Parathyroid adenoma (tissue), 2 donors: ENCODE measurements around the gene PPAN.

Experiments used
- H2AFZ ChIP-seq: fragments of 300-600 bp; sonication (generic); one replicate; pipeline ENCODE4 v1.7.0; 2017; ENCODE audit warnings: antibody characterized with exemption, mild to moderate bottlenecking
- H3K27ac ChIP-seq: fragments of 300-600 bp; sonication (generic); one replicate; pipeline ENCODE4 v1.7.0; 2017
- H3K27me3 ChIP-seq: fragments of 300-600 bp; sonication (generic); one replicate; pipeline ENCODE4 v1.7.0; 2017; ENCODE audit warnings: low read length; ENCODE audit not compliant: control insufficient read depth, insufficient read depth
- H3K36me3 ChIP-seq: fragments of 300-600 bp; sonication (generic); one replicate; pipeline ENCODE4 v1.7.0; 2017; ENCODE audit warnings: low read length; ENCODE audit not compliant: control insufficient read depth, insufficient read depth
- H3K4me1 ChIP-seq: fragments of 300-600 bp; sonication (generic); one replicate; pipeline ENCODE4 v1.7.0; 2017; ENCODE audit warnings: control low read depth
- H3K4me2 ChIP-seq: fragments of 300-600 bp; sonication (generic); one replicate; pipeline ENCODE4 v1.7.0; 2017; ENCODE audit warnings: low read length
- H3K4me3 ChIP-seq: fragments of 300-600 bp; sonication (generic); one replicate; pipeline ENCODE4 v1.7.0; 2017; ENCODE audit warnings: low read depth, low read length
- H3K79me2 ChIP-seq: fragments of 300-600 bp; sonication (generic); one replicate; pipeline ENCODE4 v1.7.0; 2017; ENCODE audit warnings: control low read depth
- H3K9ac ChIP-seq: fragments of 300-600 bp; sonication (generic); one replicate; pipeline ENCODE4 v1.7.0; 2017; ENCODE audit warnings: mild to moderate bottlenecking
- H3K9me3 ChIP-seq: fragments of 300-600 bp; sonication (generic); one replicate; pipeline ENCODE4 v1.7.0; 2017; ENCODE audit warnings: low read length; ENCODE audit not compliant: control insufficient read depth
- TF ChIP-seq, protein P1 (sequence below): fragments of 300-600 bp; sonication (generic); IDR thresholded peaks from one replicate; pipeline ENCODE4 v1.7.0; 2017; ENCODE audit warnings: antibody characterized with exemption, mild to moderate bottlenecking
- donor health status: primary hyperparathyroidism.

The PPAN gene

GRCh38 chr19:10095948-10096614, 10.1 kb upstream of the PPAN start:
- no peak overlapping the region for H3K9ac ChIP-seq
- no peaks in the 10 kb centered on the region for H3K27me3 ChIP-seq
- H3K36me3 ChIP-seq = no peaks in the 10 kb centered on the region
- peak overlapping the region; percentile 30 for H3K27ac ChIP-seq
- H3K79me2 ChIP-seq = no peaks in the 10 kb centered on the region
- no peaks in the 10 kb centered on the region for H3K4me1 ChIP-seq
- H3K4me3 ChIP-seq = peak overlapping the region; percentile 62
- TF ChIP-seq, protein P1, sequence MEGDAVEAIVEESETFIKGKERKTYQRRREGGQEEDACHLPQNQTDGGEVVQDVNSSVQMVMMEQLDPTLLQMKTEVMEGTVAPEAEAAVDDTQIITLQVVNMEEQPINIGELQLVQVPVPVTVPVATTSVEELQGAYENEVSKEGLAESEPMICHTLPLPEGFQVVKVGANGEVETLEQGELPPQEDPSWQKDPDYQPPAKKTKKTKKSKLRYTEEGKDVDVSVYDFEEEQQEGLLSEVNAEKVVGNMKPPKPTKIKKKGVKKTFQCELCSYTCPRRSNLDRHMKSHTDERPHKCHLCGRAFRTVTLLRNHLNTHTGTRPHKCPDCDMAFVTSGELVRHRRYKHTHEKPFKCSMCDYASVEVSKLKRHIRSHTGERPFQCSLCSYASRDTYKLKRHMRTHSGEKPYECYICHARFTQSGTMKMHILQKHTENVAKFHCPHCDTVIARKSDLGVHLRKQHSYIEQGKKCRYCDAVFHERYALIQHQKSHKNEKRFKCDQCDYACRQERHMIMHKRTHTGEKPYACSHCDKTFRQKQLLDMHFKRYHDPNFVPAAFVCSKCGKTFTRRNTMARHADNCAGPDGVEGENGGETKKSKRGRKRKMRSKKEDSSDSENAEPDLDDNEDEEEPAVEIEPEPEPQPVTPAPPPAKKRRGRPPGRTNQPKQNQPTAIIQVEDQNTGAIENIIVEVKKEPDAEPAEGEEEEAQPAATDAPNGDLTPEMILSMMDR = no peak
- no peaks in the 10 kb centered on the region for H3K9me3 ChIP-seq
- peak overlapping the region; percentile 96 for H3K4me2 ChIP-seq
- H2AFZ ChIP-seq = peak overlapping the region; percentile 98

- Histone ChIP-seq H3K4me1 (no peaks in the 10 kb centered on the region), H3K27ac (no peak overlapping the region), H3K36me3 (no peaks in the 10 kb centered on the region), H3K27me3 (no peaks in the 10 kb centered on the region), H3K9me3 (no peaks in the 10 kb centered on the region), H3K9ac (no peak overlapping the region), H3K4me2 (peak overlapping the region; percentile 96), H3K4me3 (peak overlapping the region; percentile 62), H2AFZ (peak overlapping the region; percentile 98), H3K79me2 (no peaks in the 10 kb centered on the region)
- TF ChIP-seq, protein P1 = no peak
These were observed 9.6 kb upstream of the PPAN start for GRCh38 chr19:10096615-10096963.

- Histone ChIP-seq H3K4me3 (no peak overlapping the region), H3K4me2 (no peak overlapping the region), H3K4me1 (no peaks in the 10 kb centered on the region), H3K27me3 (no peaks in the 10 kb centered on the region), H3K9me3 (no peaks in the 10 kb centered on the region), H2AFZ (no peak overlapping the region), H3K36me3 (no peaks in the 10 kb centered on the region), H3K9ac (no peak overlapping the region), H3K27ac (no peak overlapping the region), H3K79me2 (no peaks in the 10 kb centered on the region)
- TF ChIP-seq, protein P1 = no peak
These were observed 5.9 kb upstream of the PPAN start for GRCh38 chr19:10100163-10100785.

GRCh38 chr19:10102787-10103236, 3.4 kb upstream of the PPAN start:
- H3K9me3 ChIP-seq = no peaks in the 10 kb centered on the region
- peaks cover 5% of the 10 kb centered on the region for H3K4me1 ChIP-seq
- no peak overlapping the region for H3K4me2 ChIP-seq
- no peak overlapping the region for H2AFZ ChIP-seq
- TF ChIP-seq, protein P1 = no peak
- no peak overlapping the region for H3K9ac ChIP-seq
- no peak overlapping the region for H3K27ac ChIP-seq
- H3K27me3 ChIP-seq = no peaks in the 10 kb centered on the region
- no peaks in the 10 kb centered on the region for H3K36me3 ChIP-seq
- no peak overlapping the region for H3K4me3 ChIP-seq
- H3K79me2 ChIP-seq = no peaks in the 10 kb centered on the region

DNA sequence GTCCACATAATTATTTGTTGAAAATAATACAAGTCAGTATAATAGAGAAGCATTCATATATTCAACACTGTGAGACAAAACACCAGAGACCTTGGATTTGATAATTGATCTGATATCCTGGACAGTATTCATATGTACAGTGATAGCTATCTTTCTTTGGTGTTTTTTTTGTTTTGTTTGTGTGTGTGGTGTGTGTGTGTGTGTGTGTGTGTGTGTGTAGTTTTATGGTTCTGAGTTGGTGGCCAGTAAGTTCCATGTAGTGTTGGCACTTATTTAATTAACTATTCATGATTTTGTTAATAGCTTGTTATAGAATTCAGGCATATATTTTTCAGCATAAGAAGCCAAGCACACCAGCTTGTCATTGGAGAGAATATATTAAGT, 2.0 kb upstream of the PPAN start:
- no peaks in the 10 kb centered on the region for H3K36me3 ChIP-seq
- no peak overlapping the region for H3K9ac ChIP-seq
- H2AFZ ChIP-seq = no peak overlapping the region
- H3K4me3 ChIP-seq = no peak overlapping the region
- no peak overlapping the region for H3K27ac ChIP-seq
- H3K4me2 ChIP-seq = no peak overlapping the region
- no peaks in the 10 kb centered on the region for H3K27me3 ChIP-seq
- H3K9me3 ChIP-seq = no peaks in the 10 kb centered on the region
- TF ChIP-seq, protein P1 = no peak
- peaks cover 5% of the 10 kb centered on the region for H3K4me1 ChIP-seq
- H3K79me2 ChIP-seq = no peaks in the 10 kb centered on the region
